Brain microvascular endothelial cell (primary cell): ENCODE measurements around the gene PHTF2.
A peak's percentile ranks its signal among the peaks of the same experiment; 100 is the strongest.
"Not testable (repeated sequence)": the region's sequence is repeated elsewhere in the genome, so short reads cannot be mapped to it uniquely, and the experiment has no call there.

Source experiments
- DNase-seq: peaks from one replicate; pipeline ENCODE4 v3.0.0-alpha.2; 2020
- H3K27ac ChIP-seq: fragments of 250-450 bp; sonication (Bioruptor Pico); 2 replicates; pipeline ENCODE4 v1.5.1; 2020; ENCODE audit warnings: mild to moderate bottlenecking, moderate library complexity
- H3K27me3 ChIP-seq: fragments of 250-450 bp; sonication (Bioruptor Pico); replicated peaks from 2 replicates; pipeline ENCODE4 v1.5.1; 2020; ENCODE audit warnings: mild to moderate bottlenecking
- H3K36me3 ChIP-seq: fragments of 250-450 bp; sonication (Bioruptor Pico); replicated peaks from 2 replicates; pipeline ENCODE4 v1.5.1; 2020; ENCODE audit warnings: mild to moderate bottlenecking
- H3K4me3 ChIP-seq: 2 replicates; pipeline ENCODE4 v1.5.1; 2011; ENCODE audit warnings: low read depth, mild to moderate bottlenecking, control low read depth, low read length, moderate library complexity
- CTCF ChIP-seq: IDR thresholded peaks from 2 replicates; pipeline ENCODE4 v1.5.1; 2011; ENCODE audit warnings: low read depth, mild to moderate bottlenecking, moderate library complexity, low read length, control low read depth, inconsistent platforms; ENCODE audit errors: missing control alignments
- in situ Hi-C: cut with HindIII; loops from 2 replicates; pipeline ENCODE4 v1.10.0; 2017; ENCODE audit warnings: low sequenced_read_pairs, low pct_ligation_motif_present

PHTF2 gene

GRCh38 chr7:77989981-77990566 is 191.5 kb downstream of the PHTF2 start:
- in situ Hi-C loops = no loop called here
- Histone ChIP-seq H3K4me3 (no peak overlapping the region), H3K27ac (no peak overlapping the region), H3K36me3 (no peaks in the 10 kb centered on the region), H3K27me3 (no peaks in the 10 kb centered on the region)
- peak; percentile 16 for TF ChIP-seq CTCF
- no peak for DNase-seq

GRCh38 chr7:77991656-77992055 is 193.1 kb downstream of the PHTF2 start:
- H3K27ac ChIP-seq = no peak overlapping the region
- no peaks in the 10 kb centered on the region for H3K27me3 ChIP-seq
- TF ChIP-seq CTCF = no peak
- no peak overlapping the region for H3K4me3 ChIP-seq
- no peak for DNase-seq
- in situ Hi-C loops = no loop called here
- H3K36me3 ChIP-seq = no peaks in the 10 kb centered on the region

- no peak for DNase-seq
- in situ Hi-C loops = no loop called here
- no peak overlapping the region for H3K27ac ChIP-seq
- no peak for TF ChIP-seq CTCF
- H3K4me3 ChIP-seq = no peak overlapping the region
- no peaks in the 10 kb centered on the region for H3K36me3 ChIP-seq
- no peaks in the 10 kb centered on the region for H3K27me3 ChIP-seq
These were observed 195.3 kb downstream of the PHTF2 start for GRCh38 chr7:77993838-77994237.

- in situ Hi-C loops = no loop called here
- H3K27me3 ChIP-seq = no peaks in the 10 kb centered on the region
- H3K27ac ChIP-seq = no peak overlapping the region
- no peaks in the 10 kb centered on the region for H3K36me3 ChIP-seq
- DNase-seq = no peak
- TF ChIP-seq CTCF = peak; percentile 59
- H3K4me3 ChIP-seq = no peak overlapping the region
These were observed 197.1 kb downstream of the PHTF2 start for GRCh38 chr7:77995717-77996116.

- DNase-seq, H3K27me3 ChIP-seq, H3K36me3 ChIP-seq, H3K27ac ChIP-seq, in situ Hi-C loops, H3K4me3 ChIP-seq: not testable (repeated sequence)
These were observed 200.6 kb downstream of the PHTF2 start for GRCh38 chr7:77999168-77999567.

- Histone ChIP-seq H3K27me3 (no peaks in the 10 kb centered on the region), H3K4me3 (no peak overlapping the region), H3K27ac (no peak overlapping the region), H3K36me3 (no peaks in the 10 kb centered on the region)
- TF ChIP-seq CTCF = no peak
- DNase-seq = no peak
- in situ Hi-C loops = no loop called here
These were observed 203.4 kb downstream of the PHTF2 start for GRCh38 chr7:78002021-78002420.
